ENCODE results near the gene CREBL2. TPM values are rescaled to one million over a fixed set of nuclear protein-coding genes. Genes with fewer than 3 reads are reported as not detected.

The CREBL2 gene
- total RNA-seq, 1 experiment from 2014 or later = 17.8 TPM

GRCh38 chr12:12660201-12660600, 48.5 kb downstream of the CREBL2 start:
- H3K4me1 ChIP-seq (ENCODE audit: insufficient read depth, low read length, poor library complexity, severe bottlenecking) = peaks cover 3% of the 10 kb centered on the region
- H3K9me3 ChIP-seq (ENCODE audit: low read depth, low read length, poor library complexity, severe bottlenecking) = no peaks in the 10 kb centered on the region
- H3K27me3 ChIP-seq (replicated peaks; ENCODE audit: insufficient read depth, low read depth, low read length, poor library complexity) = no peaks in the 10 kb centered on the region
- H3K36me3 ChIP-seq (ENCODE audit: insufficient read depth, low read length, poor library complexity, severe bottlenecking) = no peaks in the 10 kb centered on the region
- H3K4me3 ChIP-seq (ENCODE audit: low read depth, low read length, poor library complexity, severe bottlenecking) = no peak overlapping the region
- ChIA-PET POLR2A (ENCODE audit: low non-redundant PET) (no interaction called here), CTCF (no interaction called here)
- TF ChIP-seq EZH2 (IDR thresholded peaks at IDR 0.05; ENCODE audit: borderline replicate concordance, low read depth, low read length, poor library complexity, severe bottlenecking) = no peak
- TF ChIP-seq CTCF (conservative IDR thresholded peaks at IDR 0.05; ENCODE audit: low read depth, low read length) = no peak
- intact Hi-C loops (cut with micrococcal nuclease; ENCODE audit: unreplicated experiment) = no loop called here
- no peak overlapping the region for H3K27ac ChIP-seq (ENCODE audit: low read depth, low read length, poor library complexity, severe bottlenecking)
- BruUV-seq (replicated peaks) = no TSS peak
- no peak for DNase-seq (ENCODE audit: low spot score)

DNA sequence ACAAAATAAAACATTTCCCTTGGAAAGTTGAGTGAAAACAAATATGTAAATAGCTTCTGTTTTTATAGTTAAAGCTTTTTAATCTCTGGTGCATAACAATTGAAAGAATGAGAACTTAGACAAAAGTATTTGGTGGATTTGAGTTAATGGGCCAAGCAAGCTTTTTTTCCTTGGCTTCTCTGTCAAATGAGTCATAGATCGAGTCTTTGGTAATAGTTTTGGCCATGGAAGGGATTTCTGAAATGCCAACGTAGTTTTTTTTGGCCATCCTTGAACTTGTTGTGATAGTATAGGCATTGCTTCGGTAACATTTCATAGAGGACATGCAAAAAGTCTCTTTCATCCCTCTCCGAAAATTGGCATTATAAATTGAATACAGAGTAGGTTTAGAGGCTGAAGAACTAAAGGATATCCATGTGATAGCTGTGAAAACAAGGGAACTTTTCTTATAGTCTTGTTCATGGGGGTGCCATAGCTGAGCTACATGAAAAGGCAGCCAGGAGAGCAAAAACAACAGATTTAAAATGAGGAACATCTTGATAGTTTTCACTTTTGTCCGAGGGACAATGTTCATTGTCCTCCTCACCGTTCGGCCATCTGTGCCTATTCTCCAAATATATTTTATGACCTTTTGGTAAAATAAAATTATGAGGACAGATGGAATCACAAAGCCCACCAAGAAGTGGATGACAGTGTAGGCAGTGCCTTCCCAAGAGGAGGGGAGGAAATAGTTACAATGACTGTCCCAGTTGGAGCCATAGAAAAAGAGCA, 49.6 kb downstream of the CREBL2 start:
- Histone ChIP-seq H3K9me3 (ENCODE audit: low read depth, low read length, poor library complexity, severe bottlenecking) (no peaks in the 10 kb centered on the region), H3K4me1 (ENCODE audit: insufficient read depth, low read length, poor library complexity, severe bottlenecking) (no peaks in the 10 kb centered on the region), H3K27me3 (replicated peaks; ENCODE audit: insufficient read depth, low read depth, low read length, poor library complexity) (no peaks in the 10 kb centered on the region), H3K4me3 (ENCODE audit: low read depth, low read length, poor library complexity, severe bottlenecking) (no peak overlapping the region), H3K36me3 (ENCODE audit: insufficient read depth, low read length, poor library complexity, severe bottlenecking) (no peaks in the 10 kb centered on the region), H3K27ac (ENCODE audit: low read depth, low read length, poor library complexity, severe bottlenecking) (no peak overlapping the region)
- POLR2A ChIA-PET (ENCODE audit: low non-redundant PET) = no interaction called here
- no TSS peak for BruUV-seq (replicated peaks)
- no peak for TF ChIP-seq EZH2 (IDR thresholded peaks at IDR 0.05; ENCODE audit: borderline replicate concordance, low read depth, low read length, poor library complexity, severe bottlenecking)
- no peak for TF ChIP-seq CTCF (conservative IDR thresholded peaks at IDR 0.05; ENCODE audit: low read depth, low read length)
- CTCF ChIA-PET = no interaction called here
- DNase-seq (ENCODE audit: low spot score) = no peak
- intact Hi-C loops (cut with micrococcal nuclease; ENCODE audit: unreplicated experiment) = no loop called here

DNA sequence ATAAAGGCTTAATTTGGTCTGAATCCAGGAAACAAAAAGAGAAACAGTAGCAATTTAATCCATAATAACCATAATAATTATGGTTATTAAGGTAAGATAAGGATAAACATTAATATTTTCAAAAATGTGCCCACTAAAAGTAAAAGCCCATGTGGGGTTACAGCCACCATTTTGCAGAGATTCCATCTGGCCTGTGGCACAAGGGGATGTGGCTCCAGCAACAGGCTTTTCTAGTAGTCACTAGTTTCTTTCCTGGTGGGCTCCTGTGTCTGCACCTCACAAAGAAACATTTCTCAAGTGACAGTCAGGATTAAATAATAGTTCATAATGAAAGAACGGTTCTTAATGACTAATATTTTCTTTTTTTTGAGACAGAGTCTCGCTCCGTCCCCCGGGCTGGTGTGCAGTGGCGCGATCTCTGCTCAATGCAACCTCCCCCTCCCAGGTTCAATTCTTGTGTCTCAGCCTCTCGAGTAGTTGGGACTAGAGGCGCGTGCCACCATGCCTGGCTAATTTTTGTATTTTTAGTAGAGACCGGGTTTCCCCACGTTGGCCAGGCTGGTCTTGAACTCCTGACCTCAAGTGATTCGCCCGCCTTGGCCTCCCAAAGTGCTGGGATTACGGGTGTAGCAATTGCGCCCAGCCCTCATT, 52.1 kb downstream of the CREBL2 start:
- BruUV-seq (replicated peaks) = no TSS peak
- Histone ChIP-seq H3K9me3 (ENCODE audit: low read depth, low read length, poor library complexity, severe bottlenecking) (no peaks in the 10 kb centered on the region), H3K36me3 (ENCODE audit: insufficient read depth, low read length, poor library complexity, severe bottlenecking) (no peaks in the 10 kb centered on the region), H3K27ac (ENCODE audit: low read depth, low read length, poor library complexity, severe bottlenecking) (no peak overlapping the region), H3K27me3 (replicated peaks; ENCODE audit: insufficient read depth, low read depth, low read length, poor library complexity) (no peaks in the 10 kb centered on the region), H3K4me1 (ENCODE audit: insufficient read depth, low read length, poor library complexity, severe bottlenecking) (no peaks in the 10 kb centered on the region), H3K4me3 (ENCODE audit: low read depth, low read length, poor library complexity, severe bottlenecking) (no peak overlapping the region)
- no peak for DNase-seq (ENCODE audit: low spot score)
- intact Hi-C loops (cut with micrococcal nuclease; ENCODE audit: unreplicated experiment) = no loop called here
- POLR2A ChIA-PET (ENCODE audit: low non-redundant PET) = no interaction called here
- CTCF ChIA-PET = interaction anchor here (0.6 kb wide), 2 partner anchors 706 to 851 kb away, joined by 3 read pairs; no protein-coding TSS in a partner anchor
- no peak for TF ChIP-seq CTCF (conservative IDR thresholded peaks at IDR 0.05; ENCODE audit: low read depth, low read length)
- TF ChIP-seq EZH2 (IDR thresholded peaks at IDR 0.05; ENCODE audit: borderline replicate concordance, low read depth, low read length, poor library complexity, severe bottlenecking) = no peak
